ENCODE results near the gene ICAM1. TPM values are rescaled to one million over a fixed set of nuclear protein-coding genes. Genes with fewer than 3 reads are reported as not detected.
A peak's percentile ranks its signal among the peaks of the same experiment; 100 is the strongest.
"Not testable (repeated sequence)": the region's sequence is repeated elsewhere in the genome, so short reads cannot be mapped to it uniquely, and the experiment has no call there.

Gene ICAM1, protein sequence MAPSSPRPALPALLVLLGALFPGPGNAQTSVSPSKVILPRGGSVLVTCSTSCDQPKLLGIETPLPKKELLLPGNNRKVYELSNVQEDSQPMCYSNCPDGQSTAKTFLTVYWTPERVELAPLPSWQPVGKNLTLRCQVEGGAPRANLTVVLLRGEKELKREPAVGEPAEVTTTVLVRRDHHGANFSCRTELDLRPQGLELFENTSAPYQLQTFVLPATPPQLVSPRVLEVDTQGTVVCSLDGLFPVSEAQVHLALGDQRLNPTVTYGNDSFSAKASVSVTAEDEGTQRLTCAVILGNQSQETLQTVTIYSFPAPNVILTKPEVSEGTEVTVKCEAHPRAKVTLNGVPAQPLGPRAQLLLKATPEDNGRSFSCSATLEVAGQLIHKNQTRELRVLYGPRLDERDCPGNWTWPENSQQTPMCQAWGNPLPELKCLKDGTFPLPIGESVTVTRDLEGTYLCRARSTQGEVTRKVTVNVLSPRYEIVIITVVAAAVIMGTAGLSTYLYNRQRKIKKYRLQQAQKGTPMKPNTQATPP
- total RNA-seq = 10 to 100 TPM; 21.0 to 21.9 TPM
- long read RNA-seq, donor 1, transcript ICAM1-201 (7 exons, 3,252 nt) = major isoform, 9 of 19 reads
- long read RNA-seq, donor 1, partial matches to known transcripts = 5 of 19 reads
- long read RNA-seq, donor 1, other reads (novel, unspliced or antisense) = 5 of 19 reads
- long read RNA-seq, donor 2, transcript ICAM1-201 (7 exons, 3,252 nt) = major isoform, 25 of 39 reads
- long read RNA-seq, donor 2, partial matches to known transcripts = 13 of 39 reads
- long read RNA-seq, donor 2, other reads (novel, unspliced or antisense) = 1 of 39 reads

DNA sequence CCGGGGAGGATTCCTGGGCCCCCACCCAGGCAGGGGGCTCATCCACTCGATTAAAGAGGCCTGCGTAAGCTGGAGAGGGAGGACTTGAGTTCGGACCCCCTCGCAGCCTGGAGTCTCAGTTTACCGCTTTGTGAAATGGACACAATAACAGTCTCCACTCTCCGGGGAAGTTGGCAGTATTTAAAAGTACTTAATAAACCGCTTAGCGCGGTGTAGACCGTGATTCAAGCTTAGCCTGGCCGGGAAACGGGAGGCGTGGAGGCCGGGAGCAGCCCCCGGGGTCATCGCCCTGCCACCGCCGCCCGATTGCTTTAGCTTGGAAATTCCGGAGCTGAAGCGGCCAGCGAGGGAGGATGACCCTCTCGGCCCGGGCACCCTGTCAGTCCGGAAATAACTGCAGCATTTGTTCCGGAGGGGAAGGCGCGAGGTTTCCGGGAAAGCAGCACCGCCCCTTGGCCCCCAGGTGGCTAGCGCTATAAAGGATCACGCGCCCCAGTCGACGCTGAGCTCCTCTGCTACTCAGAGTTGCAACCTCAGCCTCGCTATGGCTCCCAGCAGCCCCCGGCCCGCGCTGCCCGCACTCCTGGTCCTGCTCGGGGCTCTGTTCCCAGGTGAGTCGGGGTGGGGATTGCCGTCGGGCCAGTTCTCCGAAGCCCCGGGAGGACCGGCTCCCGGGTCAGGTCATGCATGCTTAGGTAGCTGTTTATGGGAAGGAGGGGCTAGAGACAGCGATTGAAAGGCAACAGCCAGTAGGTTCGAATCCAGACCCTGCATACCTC is at the start of gene ICAM1:
Gene ICAM1, plus strand, starts transcription at position 505 of the 779 bp plus-strand sequence. Its CDS starts 40 bp downstream, at position 545.
- intact Hi-C loops (cut with DNase I) = no loop called here
- DNase-seq (ENCODE audit: low spot score) = peak; percentile 98

DNA sequence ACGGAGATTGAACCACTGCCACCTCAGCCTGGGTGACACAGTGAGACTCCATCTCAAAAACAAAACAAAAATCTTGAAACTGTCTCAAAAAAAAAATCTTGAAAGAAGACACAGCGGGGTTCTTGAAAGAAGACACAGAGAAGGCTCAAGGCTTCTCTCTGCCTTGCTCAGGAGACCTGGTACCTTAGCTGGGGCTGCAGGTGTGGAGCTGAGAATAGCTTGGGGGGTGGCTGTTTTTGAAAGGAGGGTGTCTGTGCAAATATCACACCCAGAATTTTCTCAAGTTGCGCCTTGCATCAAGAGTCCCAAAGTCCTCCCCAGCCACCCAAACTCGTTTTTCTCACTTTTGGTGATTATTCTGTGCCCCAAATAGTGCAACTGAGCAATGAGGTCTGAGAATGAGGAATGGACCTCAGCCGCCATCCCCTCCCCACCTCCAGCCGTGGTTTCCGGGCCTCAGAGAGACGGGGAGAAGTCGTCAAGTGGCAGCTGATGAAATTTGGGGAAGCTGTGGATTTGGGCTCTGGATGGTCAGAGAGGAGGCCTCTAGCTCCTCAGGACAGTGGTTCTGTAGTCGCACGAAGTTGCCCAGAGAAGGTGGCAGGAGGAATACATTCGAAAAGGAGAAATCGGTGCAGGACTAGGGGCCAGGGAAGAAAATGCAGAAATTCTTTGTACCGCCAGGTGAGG is 48.6 kb upstream of the ICAM1 start:
- intact Hi-C loops (cut with DNase I) = no loop called here
- no peak for DNase-seq (ENCODE audit: low spot score)

DNA sequence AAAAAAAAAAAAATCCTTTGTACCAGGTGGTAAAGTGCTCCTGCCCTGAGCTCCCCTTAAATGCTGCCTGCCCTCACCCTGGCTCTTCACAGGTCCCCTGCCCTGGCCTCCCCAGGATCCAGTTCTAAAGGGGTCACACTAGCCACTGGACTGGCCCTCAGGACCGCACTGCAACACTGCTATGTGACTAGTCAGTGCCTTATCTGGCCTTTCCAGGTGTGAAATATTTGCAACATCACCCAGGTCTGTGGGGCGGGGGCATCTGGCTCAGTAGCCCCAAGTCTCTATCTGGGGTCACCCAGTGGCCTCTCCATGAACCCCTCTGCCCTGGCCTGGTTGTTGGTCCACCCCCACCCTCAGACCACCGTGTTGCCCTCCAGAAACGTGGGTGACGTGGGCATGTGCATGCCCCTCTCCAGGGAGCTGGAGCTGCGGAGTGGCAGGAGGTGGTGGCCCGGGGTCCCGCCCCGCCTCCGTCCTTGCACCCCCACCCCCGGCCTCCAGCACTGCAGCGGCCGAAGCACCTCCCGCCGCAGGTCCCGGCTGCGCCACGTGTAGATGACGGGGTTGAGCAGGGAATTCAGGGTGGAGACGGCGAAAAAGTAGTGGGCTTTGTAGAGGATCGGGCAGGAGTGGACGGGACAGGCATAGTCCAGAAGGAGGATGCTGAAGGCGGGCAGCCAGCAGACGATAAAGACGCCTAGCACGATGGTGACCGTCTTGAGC is 47.3 kb upstream of the ICAM1 start:
- no peak for DNase-seq (ENCODE audit: low spot score)
- intact Hi-C loops (cut with DNase I) = no loop called here

DNA sequence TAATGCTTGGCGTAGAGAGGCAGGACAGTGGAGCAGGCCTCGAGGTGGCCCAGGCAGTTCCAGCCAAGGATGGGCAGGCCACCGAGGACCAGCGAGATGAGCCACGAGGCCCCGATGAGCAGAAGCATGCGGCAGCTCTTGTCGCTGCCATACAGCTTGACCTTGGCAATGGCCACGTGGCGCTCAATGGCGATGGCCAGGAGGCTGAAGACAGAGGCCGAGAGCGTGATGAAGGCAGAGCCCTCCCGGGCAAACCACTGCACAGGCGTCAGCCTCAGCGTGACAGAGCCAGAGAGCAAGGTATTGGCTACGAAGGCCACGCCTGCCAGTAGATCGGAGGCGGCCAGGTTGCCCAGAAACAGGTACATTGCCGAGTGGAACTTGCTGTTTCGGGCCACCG is 46.6 kb upstream of the ICAM1 start:
- no peak for DNase-seq (ENCODE audit: low spot score)
- intact Hi-C loops (cut with DNase I) = no loop called here

DNA sequence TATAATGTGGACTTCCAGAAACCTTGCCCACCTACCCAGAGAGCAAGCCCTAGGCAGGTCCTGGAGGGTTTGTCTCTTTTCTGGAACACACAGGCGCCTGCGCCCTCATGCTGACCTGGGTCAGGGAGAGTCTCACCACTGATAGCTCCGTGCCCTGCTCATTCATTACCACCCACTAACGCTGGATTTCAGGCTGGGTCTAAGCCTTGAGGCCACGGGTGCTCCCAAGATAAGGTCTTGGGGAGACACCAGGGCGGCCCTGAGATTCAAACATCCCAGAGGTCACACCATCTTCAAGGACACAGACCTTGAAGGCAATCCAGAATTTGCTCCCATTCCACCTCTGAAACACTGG is 44.9 kb upstream of the ICAM1 start:
- DNase-seq (ENCODE audit: low spot score) = no peak

DNA sequence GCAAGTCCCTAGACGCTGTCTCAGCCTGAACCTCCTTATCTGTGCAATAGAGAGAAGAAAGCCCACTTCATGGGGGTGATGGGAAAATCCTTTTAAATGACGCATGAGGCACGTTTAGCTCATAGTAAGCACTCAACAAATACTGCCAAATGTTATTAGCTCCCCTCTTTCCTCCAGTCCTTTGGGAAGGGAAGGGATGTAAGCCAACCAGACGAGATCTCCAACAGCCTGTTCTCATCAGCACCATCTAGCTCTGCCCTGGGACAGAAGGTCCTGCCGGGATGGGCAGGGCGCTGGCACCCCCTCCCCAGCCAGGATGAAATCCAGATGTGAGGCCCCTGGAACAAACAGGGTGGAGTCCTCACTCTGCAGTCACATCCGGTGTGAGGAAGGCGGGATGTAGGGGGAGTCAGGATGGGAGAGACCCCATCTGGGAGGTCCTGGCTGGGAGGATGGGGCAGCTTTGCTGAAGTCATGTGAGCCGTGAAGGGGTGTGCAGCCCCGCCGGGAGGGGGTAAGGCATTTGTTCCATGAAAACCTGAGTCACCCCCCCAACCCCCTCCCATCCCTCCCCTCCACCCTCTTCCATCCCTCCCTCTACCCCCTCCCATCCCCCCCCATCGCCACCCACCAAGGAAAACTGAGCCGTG is 44.4 kb upstream of the ICAM1 start:
- intact Hi-C loops (cut with DNase I) = no loop called here
- peak; percentile 94 for DNase-seq (ENCODE audit: low spot score)

More for the DNA sequence above, 44.9 kb upstream of the ICAM1 start:
- intact Hi-C loops (cut with DNase I) = no loop called here

DNA sequence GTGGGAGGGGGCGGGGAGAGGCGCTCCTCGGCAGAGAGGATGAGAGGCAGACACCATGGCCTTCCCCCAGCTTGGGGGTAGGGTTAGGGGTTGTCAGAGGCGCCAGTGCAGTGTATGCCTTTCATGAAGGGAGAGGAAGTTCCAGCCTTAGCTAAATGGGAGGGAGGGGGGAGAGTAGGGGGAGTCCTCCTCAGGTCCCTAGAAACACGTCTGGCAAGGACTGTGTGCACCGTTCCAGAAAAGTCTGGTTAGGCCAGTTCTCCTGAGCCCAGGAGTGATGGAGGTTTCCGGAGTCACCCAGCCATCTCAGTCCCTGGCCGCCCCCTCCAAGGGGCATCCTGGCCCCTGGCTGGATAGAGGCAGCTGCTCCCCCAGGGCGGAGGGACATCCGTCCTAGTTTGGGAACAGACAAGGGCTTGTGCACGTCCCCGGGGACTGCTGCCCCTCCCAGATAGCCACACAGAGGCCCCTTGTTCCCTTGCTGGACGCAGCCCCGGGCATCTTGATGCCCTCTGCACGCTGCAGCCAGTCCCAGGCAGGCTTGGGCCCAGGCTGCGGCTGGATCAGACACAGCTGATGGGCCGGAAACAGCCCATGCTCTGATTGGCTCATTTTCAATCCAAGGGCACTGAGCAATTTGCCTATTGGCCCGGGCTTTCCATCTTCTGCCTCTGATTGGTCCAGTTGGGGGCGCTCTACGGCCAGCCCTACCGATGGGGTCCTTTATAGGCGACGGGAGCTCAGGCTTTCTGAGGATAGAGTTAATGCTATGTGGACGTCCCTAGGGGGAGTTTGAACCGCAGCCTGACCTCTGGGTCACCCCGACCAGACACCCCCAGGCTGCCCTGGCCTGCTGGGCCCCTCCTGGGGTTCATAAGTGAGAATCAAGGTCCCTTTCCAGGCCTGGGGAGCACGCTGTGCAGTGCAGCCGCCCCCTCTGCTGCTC is 43.6 kb upstream of the ICAM1 start:
- intact Hi-C loops (cut with DNase I) = no loop called here
- DNase-seq (ENCODE audit: low spot score) = no peak

DNA sequence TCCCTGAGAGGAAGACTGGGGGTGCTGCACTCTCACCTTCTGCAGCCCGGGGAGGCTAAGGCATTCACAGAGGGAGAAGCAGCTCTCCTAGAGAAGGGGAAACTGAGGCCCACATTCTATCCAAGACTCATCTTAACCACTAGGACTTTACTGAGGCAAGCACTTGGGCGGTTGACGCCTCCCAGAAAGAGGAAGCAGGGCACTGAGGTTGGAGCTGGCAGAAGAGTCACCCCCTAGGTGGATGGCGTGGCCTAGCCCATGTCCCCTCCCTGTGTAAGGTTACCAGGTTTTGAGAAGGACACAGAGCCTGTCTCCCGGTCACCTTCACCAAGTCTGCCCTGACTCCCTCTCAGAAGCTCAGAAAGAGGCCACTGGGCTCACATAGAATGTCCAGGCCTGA is 42.5 kb upstream of the ICAM1 start:
- DNase-seq (ENCODE audit: low spot score) = no peak
- intact Hi-C loops (cut with DNase I) = no loop called here

DNA sequence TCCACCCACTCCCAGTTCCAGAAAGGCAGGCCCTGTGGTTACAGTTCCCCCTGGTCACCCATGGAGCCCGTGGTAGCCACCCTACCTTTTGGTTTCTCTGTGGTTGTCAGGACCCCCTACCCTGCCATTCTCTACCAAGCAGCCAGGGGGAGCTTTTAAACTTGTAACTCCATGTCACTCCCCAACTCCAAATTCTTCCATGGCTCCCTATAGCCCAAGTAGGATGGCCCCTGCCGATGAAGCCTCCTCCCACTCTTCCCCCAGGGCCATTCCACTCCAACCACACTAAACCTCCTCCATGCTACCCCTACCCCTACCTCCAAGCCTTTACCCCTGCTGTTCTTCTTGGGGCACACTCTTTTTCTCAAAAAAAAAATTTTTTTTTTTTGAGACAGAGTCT is 42.0 kb upstream of the ICAM1 start:
- no peak for DNase-seq (ENCODE audit: low spot score)
- intact Hi-C loops (cut with DNase I) = no loop called here

DNA sequence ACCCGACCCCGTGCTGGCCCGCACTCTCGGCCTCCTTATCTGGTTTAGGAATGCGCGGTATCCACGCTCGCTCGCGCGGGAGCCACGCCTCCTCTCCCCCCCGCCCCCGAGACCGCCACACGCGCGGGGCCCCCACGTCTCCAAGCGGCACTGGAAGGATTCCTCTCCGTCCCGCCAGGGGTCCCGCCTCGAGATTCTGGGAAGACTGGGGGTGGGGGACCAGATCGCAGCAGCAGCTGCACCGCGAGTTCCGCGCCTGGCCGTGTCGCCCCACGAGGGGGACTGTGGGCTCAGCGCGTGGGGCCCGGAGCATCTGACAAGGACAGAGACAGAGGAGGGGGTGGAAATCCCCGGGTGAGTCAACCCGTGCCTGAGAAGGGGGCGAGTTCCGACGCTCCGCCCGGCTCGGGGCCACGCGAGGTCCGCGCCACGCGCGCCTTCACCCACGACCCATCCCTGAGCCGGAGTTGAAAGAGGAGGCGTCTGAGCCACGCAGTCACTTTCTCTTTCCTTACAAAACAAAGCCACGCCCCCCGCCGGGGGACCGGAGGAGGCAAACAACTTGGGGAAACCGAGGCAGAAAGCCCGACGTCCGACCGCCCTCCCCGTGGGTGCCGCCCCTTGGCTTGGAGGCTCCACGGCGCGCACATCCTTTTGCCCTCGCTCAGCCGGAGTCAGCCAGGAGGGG is 40.6 kb upstream of the ICAM1 start:
- intact Hi-C loops (cut with DNase I) = loop anchor here in 1 of 2 donors (2.0 to 5.0 kb wide), 2 partner anchors 38 to 312 kb away; partner anchors contain the start of gene DNMT1
- peak; percentile 87 for DNase-seq (ENCODE audit: low spot score)

DNA sequence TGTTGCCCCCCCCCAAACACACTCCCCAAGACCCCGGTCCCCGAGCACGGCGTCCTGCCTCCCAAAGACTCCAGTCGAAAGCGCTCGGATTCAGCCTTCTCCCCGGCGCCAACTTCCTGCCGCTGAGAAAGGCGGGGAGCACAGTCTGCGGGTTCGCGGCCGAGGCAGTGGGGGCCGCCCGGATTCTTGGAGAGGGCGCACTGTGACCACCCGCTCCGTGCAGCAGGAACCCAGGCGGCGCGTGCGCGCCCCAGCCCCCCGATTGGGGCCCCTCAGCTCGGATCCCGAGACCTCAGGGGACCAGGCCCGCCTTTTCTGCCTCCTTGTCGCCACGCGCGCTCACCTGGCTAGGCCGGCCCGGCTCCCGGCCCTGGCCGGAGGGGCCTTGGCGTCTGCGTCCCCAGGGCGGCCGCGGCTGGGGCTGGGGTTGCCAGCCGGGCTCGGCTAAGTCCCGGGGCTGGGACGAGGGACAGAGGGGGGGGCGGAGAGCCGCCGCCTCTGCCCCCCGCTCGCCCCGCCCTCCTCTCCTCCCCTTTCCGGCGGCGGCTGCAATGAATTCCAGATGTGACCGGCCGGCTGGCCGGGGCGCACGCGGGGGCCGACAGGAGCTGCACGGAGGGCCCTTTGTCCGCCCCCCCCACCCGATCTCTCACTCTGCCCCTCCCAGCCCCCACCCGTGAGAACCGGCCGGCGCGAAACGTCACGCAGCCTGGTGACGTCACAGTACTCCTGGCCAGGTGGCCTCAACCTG is 39.9 kb upstream of the ICAM1 start, which contains the start of gene S1PR2:
Gene S1PR2, minus strand, starts transcription at position 471 of the 751 bp plus-strand sequence. CDS start 6,426 bp downstream, outside the sequence.
- DNase-seq (ENCODE audit: low spot score) = peak; percentile 93
- intact Hi-C loops (cut with DNase I) = loop anchor here in 1 of 2 donors (2.0 to 5.0 kb wide), 2 partner anchors 39 to 312 kb away; partner anchors contain the start of gene DNMT1

DNA sequence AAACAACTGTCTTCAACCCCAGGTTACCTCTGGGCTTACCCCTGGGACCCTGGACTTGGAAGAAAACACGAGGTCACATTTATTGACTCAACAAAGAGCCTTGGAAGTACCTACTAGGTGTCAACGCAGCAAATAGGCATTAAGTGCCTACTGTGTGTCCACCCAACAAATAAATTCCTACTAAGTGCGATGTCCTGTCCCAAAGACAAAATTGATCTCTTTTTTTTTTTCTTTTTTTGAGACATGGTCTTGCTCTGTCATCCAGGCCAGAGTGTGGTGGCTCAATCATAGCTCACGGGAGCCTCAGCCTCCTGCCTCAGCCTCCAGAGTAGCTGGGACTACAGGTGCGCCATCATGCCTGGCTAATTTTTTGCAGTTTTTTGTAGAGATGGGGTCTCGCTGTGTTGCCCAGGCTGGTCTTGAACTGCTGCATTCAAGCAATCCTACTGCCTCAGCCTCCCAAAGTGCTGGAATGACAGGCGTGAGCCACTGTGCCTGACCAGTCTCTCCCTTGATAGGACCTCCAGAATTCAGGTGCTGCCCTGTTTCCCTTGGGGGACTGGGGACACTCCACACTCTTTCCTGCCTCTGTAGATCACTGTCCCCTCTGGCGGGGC is 39.2 kb upstream of the ICAM1 start:
- intact Hi-C loops (cut with DNase I) = loop anchor here in 1 of 2 donors (2.0 to 5.0 kb wide), 2 partner anchors 39 to 313 kb away; partner anchors contain the start of gene DNMT1
- no peak for DNase-seq (ENCODE audit: low spot score)

DNA sequence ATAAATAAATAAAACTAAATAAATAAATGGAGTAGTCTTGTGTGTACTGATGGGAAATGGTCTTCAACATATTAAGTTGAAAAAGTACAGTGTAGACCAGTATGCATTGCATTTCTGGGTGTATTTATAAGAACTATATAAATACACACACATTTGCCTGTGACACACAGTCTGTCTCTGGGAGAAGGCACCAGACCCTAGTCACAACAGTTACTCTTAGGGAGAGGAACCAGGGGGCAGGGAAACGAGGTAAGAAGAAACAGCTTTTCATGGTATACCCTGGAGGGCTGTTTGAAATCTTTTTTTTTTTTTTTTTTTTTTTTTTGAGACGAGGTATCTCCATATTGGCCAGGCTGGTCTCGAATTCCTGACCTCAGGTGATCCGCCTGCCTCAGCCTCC is 37.0 kb upstream of the ICAM1 start:
- DNase-seq (ENCODE audit: low spot score) = no peak
- intact Hi-C loops (cut with DNase I) = loop anchor here in 1 of 2 donors (5.0 kb wide), 1 partner anchor 42 kb away; the partner anchor contains the start of gene DNMT1

DNA sequence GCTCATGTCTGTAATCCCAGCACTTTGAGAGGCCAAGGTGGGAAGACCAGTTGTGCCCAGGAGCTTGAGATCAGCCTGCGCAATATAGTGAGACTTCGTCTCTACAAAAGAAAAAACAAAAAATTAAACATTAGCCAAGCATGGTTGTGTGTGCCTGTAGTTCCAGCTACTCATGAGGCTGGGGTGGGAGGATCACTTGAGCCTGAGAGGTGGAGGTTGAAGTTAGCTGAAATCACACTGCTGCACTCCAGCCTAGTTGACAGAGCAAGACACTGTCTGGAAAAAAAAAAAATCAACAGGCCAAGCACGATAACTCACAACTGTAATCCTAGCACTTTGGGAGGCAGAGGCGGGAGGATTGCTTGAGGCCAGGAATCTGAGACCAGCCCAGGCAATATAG is 35.9 kb upstream of the ICAM1 start:
- intact Hi-C loops (cut with DNase I) = no loop called here
- DNase-seq (ENCODE audit: low spot score) = no peak

DNA sequence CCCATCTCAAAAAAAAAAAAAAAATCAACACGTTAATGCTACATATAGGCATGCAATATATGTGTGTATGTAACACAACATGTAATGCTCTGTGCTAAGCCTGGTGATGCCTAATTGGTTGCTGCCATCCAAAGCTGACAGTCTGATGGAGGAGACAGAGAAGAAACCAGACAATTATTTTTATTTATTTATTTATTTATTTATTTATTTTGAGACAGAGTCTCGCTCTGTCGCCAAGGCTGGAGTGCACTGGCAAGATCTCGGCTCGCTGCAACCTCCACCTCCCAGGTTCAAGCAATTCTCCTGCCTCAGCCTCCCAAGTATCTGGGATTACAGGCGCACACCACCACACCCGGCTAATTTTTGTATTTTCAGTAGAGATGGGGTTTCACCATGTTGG is 35.5 kb upstream of the ICAM1 start:
- DNase-seq (ENCODE audit: low spot score); intact Hi-C loops (cut with DNase I): not testable (repeated sequence)

All from posterior vena cava (tissue), 2 donors.